SK-N-SH (cell line): ENCODE measurements around the gene ZFAND6. TPM values are rescaled to one million over a fixed set of nuclear protein-coding genes. Genes with fewer than 3 reads are reported as not detected.

Experiments
- CTCF ChIA-PET: fragments of 300-600, 350-600 bp; formaldehyde crosslinking; extraction: SDS; loops from one replicate; lab custom pipeline; 2021; lab: Yijun Ruan, JAX
- POLR2A ChIA-PET: fragments of 350-600 bp; sonication (Branson Sonifier 250); formaldehyde crosslinking; extraction: SDS; loops from one replicate; lab custom pipeline; 2020; ENCODE audit warnings: antibody characterized with exemption, inconsistent platforms; lab: Yijun Ruan, JAX
- DNase-seq: peaks from one replicate; pipeline ENCODE4 v3.0.0; 2012
- H2AFZ ChIP-seq: fragments of 200-600 bp; sonication (generic); 2 replicates; pipeline ENCODE4 v1.8.1; 2016; ENCODE audit warnings: antibody characterized with exemption, mild to moderate bottlenecking, low read depth
- H3F3A ChIP-seq: fragments of 200-600 bp; sonication (generic); replicated peaks from 2 replicates; pipeline ENCODE3; 2016; ENCODE audit warnings: antibody characterized with exemption, mild to moderate bottlenecking; ENCODE audit not compliant: insufficient read depth
- H3K27ac ChIP-seq, 2 experiments: fragments of 200-500 bp in 1 of 2; fragments of 200-600 bp in 1 of 2; sonication (Bioruptor generic) in 1 of 2; sonication (generic), shearing (Covaris generic) in 1 of 2; 2 replicates each; pipeline versions ENCODE4 v1.5.1 to v1.6.1; 2014 to 2016; ENCODE audit warnings: low read depth in 2 of 2, inconsistent platforms in 1 of 2, low read length in 1 of 2, mild to moderate bottlenecking in 1 of 2, mixed read lengths in 1 of 2
- H3K27me3 ChIP-seq: fragments of 200-600 bp; sonication (generic), shearing (Covaris generic); 2 replicates; pipeline ENCODE4 v1.6.1; 2016; ENCODE audit warnings: mixed run types; ENCODE audit not compliant: insufficient read depth
- H3K36me3 ChIP-seq, 2 experiments: fragments of 200-500 bp in 1 of 2; fragments of 200-600 bp in 1 of 2; sonication (Bioruptor generic) in 1 of 2; sonication (generic) in 1 of 2; replicated peaks in 1 of 2; 2 replicates each; pipeline versions ENCODE3 to v1.5.1; 2014 to 2016; ENCODE audit warnings: low read length in 1 of 2, mild to moderate bottlenecking in 1 of 2; ENCODE audit not compliant: insufficient read depth in 2 of 2, control insufficient read depth in 1 of 2
- H3K4me1 ChIP-seq, 2 experiments: fragments of 200-500 bp in 1 of 2; fragments of 200-600 bp in 1 of 2; sonication (Bioruptor generic) in 1 of 2; sonication (generic), shearing (Covaris generic) in 1 of 2; 2 replicates each; pipeline versions ENCODE4 v1.5.1 to v1.6.1; 2014 to 2016; ENCODE audit warnings: low read depth in 1 of 2, low read length in 1 of 2, mixed run types in 1 of 2; ENCODE audit not compliant: insufficient read depth in 2 of 2, control insufficient read depth in 1 of 2
- H3K4me2 ChIP-seq: fragments of 200-600 bp; sonication (generic), shearing (Covaris generic); 2 replicates; pipeline ENCODE4 v1.6.1; 2017; ENCODE audit warnings: mixed run types
- H3K4me3 ChIP-seq, 2 experiments: fragments of 200-500 bp in 1 of 2; fragments of 200-600 bp in 1 of 2; sonication (Bioruptor generic) in 1 of 2; sonication (generic), shearing (Covaris generic) in 1 of 2; 2 replicates each; pipeline versions ENCODE4 v1.5.1 to v1.8.1; 2014 to 2016; ENCODE audit warnings: low read depth in 2 of 2, inconsistent platforms in 1 of 2, low read length in 1 of 2, mild to moderate bottlenecking in 1 of 2, mixed read lengths in 1 of 2, moderate library complexity in 1 of 2
- H3K79me2 ChIP-seq: fragments of 200-600 bp; sonication (generic); 2 replicates; pipeline ENCODE4 v1.8.1; 2017; ENCODE audit warnings: mild to moderate bottlenecking; ENCODE audit not compliant: insufficient read depth
- H3K9ac ChIP-seq: fragments of 200-600 bp; sonication (generic); 2 replicates; pipeline ENCODE4 v1.6.1; 2017; ENCODE audit warnings: mixed run types
- H3K9me2 ChIP-seq: fragments of 200-600 bp; sonication (generic); 2 replicates; pipeline ENCODE4 v1.6.1; 2017; ENCODE audit warnings: mixed run types
- H3K9me3 ChIP-seq: fragments of 200-600 bp; sonication (generic); 2 replicates; pipeline ENCODE4 v1.6.1; 2017; ENCODE audit warnings: mixed run types, mild to moderate bottlenecking, moderate library complexity
- H4K20me1 ChIP-seq: fragments of 200-600 bp; sonication (generic); 2 replicates; pipeline ENCODE4 v1.6.1; 2017; ENCODE audit warnings: mild to moderate bottlenecking, mixed run types; ENCODE audit not compliant: insufficient read depth
- CHD2 ChIP-seq: fragments of 150-350 bp; IDR thresholded peaks from 2 replicates; pipeline ENCODE4 v1.6.1; 2018; ENCODE audit warnings: low read length; ENCODE audit not compliant: partially characterized antibody
- EP300 ChIP-seq, 2 experiments: IDR thresholded peaks; 2 replicates each; pipeline versions ENCODE4 v1.4.0 to v1.6.1; 2012; ENCODE audit warnings: borderline replicate concordance in 1 of 2, low read depth in 1 of 2, low read length in 1 of 2
- FOSL2 ChIP-seq: IDR thresholded peaks from 2 replicates; pipeline ENCODE4 v1.4.0; 2012; ENCODE audit warnings: low read depth, mild to moderate bottlenecking, moderate library complexity, borderline replicate concordance
- FOXJ3 ChIP-seq: sonication (generic); formaldehyde crosslinking; IDR thresholded peaks from 2 replicates; pipeline ENCODE4 v1.5.1; 2020; ENCODE audit warnings: mild to moderate bottlenecking, missing genetic modification reagents
- JUND ChIP-seq: IDR thresholded peaks from 2 replicates; pipeline ENCODE4 v1.4.0; 2012
- MXI1 ChIP-seq: IDR thresholded peaks from 2 replicates; pipeline ENCODE4 v1.6.1; 2012; ENCODE audit warnings: mild to moderate bottlenecking, low read depth, low read length, improper control_type of control experiment
- NRF1 ChIP-seq: IDR thresholded peaks from 2 replicates; pipeline ENCODE4 v1.6.1; 2012; ENCODE audit warnings: low read depth, mild to moderate bottlenecking, low read length
- PBX3 ChIP-seq: IDR thresholded peaks from 2 replicates; pipeline ENCODE4; 2012
- RCOR1 ChIP-seq: fragments of 150-350 bp; IDR thresholded peaks from 2 replicates; pipeline ENCODE4 v1.6.1; 2017; ENCODE audit warnings: antibody characterized with exemption, low read length
- REST ChIP-seq: IDR thresholded peaks from 2 replicates; pipeline ENCODE4 v1.6.1; 2012; ENCODE audit warnings: mild to moderate bottlenecking, low read depth, low read length, moderate library complexity
- RFX5 ChIP-seq: IDR thresholded peaks from 2 replicates; pipeline ENCODE4 v1.6.1; 2012; ENCODE audit warnings: mild to moderate bottlenecking, improper control_type of control experiment, low read length
- RXRA ChIP-seq: IDR thresholded peaks from 2 replicates; pipeline ENCODE4 v1.4.0; 2012; ENCODE audit warnings: low read depth, mild to moderate bottlenecking, borderline replicate concordance
- SMC3 ChIP-seq: IDR thresholded peaks from 2 replicates; pipeline ENCODE4 v1.6.1; 2012; ENCODE audit warnings: low read depth, low read length, improper control_type of control experiment
- TAF1 ChIP-seq: IDR thresholded peaks from 2 replicates; pipeline ENCODE4 v1.6.1; 2012; ENCODE audit warnings: low read depth, mild to moderate bottlenecking, low read length, moderate library complexity, borderline replicate concordance
- TEAD4 ChIP-seq: IDR thresholded peaks from 2 replicates; pipeline ENCODE4 v1.4.0; 2012; ENCODE audit warnings: mild to moderate bottlenecking, borderline replicate concordance; ENCODE audit not compliant: insufficient read depth
- USF2 ChIP-seq: fragments of 150-350 bp; IDR thresholded peaks from 2 replicates; pipeline ENCODE4 v1.6.1; 2017; ENCODE audit warnings: antibody characterized with exemption, low read length, low read depth, borderline replicate concordance
- YY1 ChIP-seq: IDR thresholded peaks from 2 replicates; pipeline ENCODE4 v1.4.0; 2012; ENCODE audit warnings: low read depth, mild to moderate bottlenecking
- WGBS: methylation state at CpG from one replicate; pipeline ENCODE4 v1.1.6; 2017; ENCODE audit warnings: low lambda C conversion rate; 5-methylcytosine and 5-hydroxymethylcytosine counted together
- polyA plus RNA-seq, 3 experiments: library from polyadenylated mRNA; depleted of rRNA; stranded (reverse); fragments of >200 nt; gene quantifications; 2 replicates each; pipeline ENCODE4 v1.2.3, GENCODE V29; 2012

ZFAND6 gene
- polyA plus RNA-seq, 1 of the 3 experiments (the other 2 are of a cell fraction) = 90.1 TPM

GRCh38 chr15:80073197-80073596 is 13.7 kb downstream of the ZFAND6 start:
- Histone ChIP-seq H3K4me3 (peak overlapping the region; percentile 56 to 61; a peak in 3 of 4 replicates), H3K36me3 (peaks cover 0 to 3% of the 10 kb centered on the region in 2 experiments), H3K9ac (peak overlapping the region; percentile 49; the same call in 1 of the 2 replicates), H2AFZ (no peak overlapping the region), H3F3A (peaks cover 27% of the 10 kb centered on the region), H3K9me2 (no peaks in the 10 kb centered on the region), H3K79me2 (peaks cover 96% of the 10 kb centered on the region), H3K9me3 (0 out of 2 replicates have a peak, but pooled peaks cover 5% of the 10 kb centered on the region), H4K20me1 (peaks cover 19% of the 10 kb centered on the region; the same call in 1 of the 2 replicates), H3K4me1 (peaks cover 12 to 28% of the 10 kb centered on the region in 2 experiments), H3K27me3 (no peaks in the 10 kb centered on the region), H3K4me2 (peak overlapping the region; percentile 53), H3K27ac (no peak overlapping the region)
- TF ChIP-seq REST = no peak
- TF ChIP-seq TEAD4 = no peak
- TF ChIP-seq FOSL2 = no peak
- no peak for TF ChIP-seq FOXJ3 (CRISPR knock-in tag)
- TF ChIP-seq SMC3 = no peak
- no peak for TF ChIP-seq USF2
- TF ChIP-seq RCOR1 = no peak
- TF ChIP-seq RXRA = no peak
- no peak for TF ChIP-seq YY1
- POLR2A ChIA-PET = no interaction called here
- DNase-seq = no peak
- CTCF ChIA-PET = interaction anchor here (0.6 to 1.4 kb wide), 3 partner anchors 12 to 175 kb away, joined by 3 to 5 read pairs (median 3); no protein-coding TSS in a partner anchor
- WGBS = 48% methylated on average over 3 of the region's 3 CpGs

- TF ChIP-seq EP300 (IDR thresholded peaks at IDR 0.05; ENCODE audit: borderline replicate concordance in 1 of 2, low read depth in 1 of 2, low read length in 1 of 2) (no peak), RFX5 (no peak), YY1 (no peak), NRF1 (no peak), SMC3 (no peak), USF2 (no peak), TAF1 (no peak), MXI1 (no peak), CHD2 (no peak), JUND (no peak), FOXJ3 (CRISPR knock-in tag) (no peak), PBX3 (no peak)
- no peak overlapping the region for H3K4me3 ChIP-seq
- WGBS = 77% methylated on average over 8 of the region's 8 CpGs
- peaks cover 29% of the 10 kb centered on the region for H4K20me1 ChIP-seq
- no peak overlapping the region for H3K9ac ChIP-seq
- ChIA-PET POLR2A (no interaction called here), CTCF (interaction anchor here (1.2 kb wide), 1 partner anchor 11 kb away, joined by 5 read pairs; no protein-coding TSS in a partner anchor)
- peaks cover 9% of the 10 kb centered on the region for H3F3A ChIP-seq
- H3K27me3 ChIP-seq = no peaks in the 10 kb centered on the region
- H2AFZ ChIP-seq = no peak overlapping the region
- no peak for DNase-seq
- H3K4me2 ChIP-seq = no peak overlapping the region
- H3K27ac ChIP-seq = no peak overlapping the region
- peaks cover 8 to 12% of the 10 kb centered on the region in 2 experiments; a peak in 3 of 4 replicates for H3K4me1 ChIP-seq
- peaks cover 0 to 3% of the 10 kb centered on the region in 2 experiments for H3K36me3 ChIP-seq
- H3K79me2 ChIP-seq = peaks cover 92% of the 10 kb centered on the region
- no peaks in the 10 kb centered on the region for H3K9me2 ChIP-seq
- H3K9me3 ChIP-seq = 0 out of 2 replicates have a peak, but pooled peaks cover 5% of the 10 kb centered on the region
Measured at GRCh38 chr15:80076321-80077318, 17.1 kb downstream of the ZFAND6 start.
